ENCODE results near the gene NSG1. TPM values are rescaled to one million over a fixed set of nuclear protein-coding genes. Genes with fewer than 3 reads are reported as not detected.

The NSG1 gene
- total and polyA plus RNA-seq, 7 donors = 1.4 to 9.6 (median 3.8) TPM

GRCh38 chr4:4443821-4444220 is 56.9 kb downstream of the NSG1 start:
- H3K9me3 ChIP-seq = no peaks in the 10 kb centered on the region
- H3K27ac ChIP-seq = no peak overlapping the region
- H3K36me3 ChIP-seq = peaks cover 0 to 11% (median 0%) of the 10 kb centered on the region in 4 donors
- H3K4me3 ChIP-seq = no peak overlapping the region
- no peaks in the 10 kb centered on the region for H3K27me3 ChIP-seq
- DNase-seq = no peak
- no peaks in the 10 kb centered on the region for H3K4me1 ChIP-seq
- WGBS, 2 donors = 93 to 94% methylated on average over 2 of the region's 2 CpGs
- intact Hi-C loops (cut with DNase I) = no loop called here
- TF ChIP-seq POLR2A (IDR thresholded peaks at IDR 0.05) (no peak), CTCF (IDR thresholded peaks at IDR 0.05) (no peak), EP300 (IDR thresholded peaks at IDR 0.05) (no peak), POLR2AphosphoS5 (IDR thresholded peaks at IDR 0.05) (no peak)

- Histone ChIP-seq H3K4me3 (no peak overlapping the region), H3K36me3 (peaks cover 0 to 14% (median 0%) of the 10 kb centered on the region in 4 donors), H3K27me3 (no peaks in the 10 kb centered on the region), H3K4me1 (no peaks in the 10 kb centered on the region), H3K27ac (no peak overlapping the region), H3K9me3 (no peaks in the 10 kb centered on the region)
- no peak for DNase-seq
- no peak for TF ChIP-seq CTCF (IDR thresholded peaks at IDR 0.05)
- TF ChIP-seq POLR2A (IDR thresholded peaks at IDR 0.05) = no peak
- TF ChIP-seq POLR2AphosphoS5 (IDR thresholded peaks at IDR 0.05) = no peak
- no peak for TF ChIP-seq EP300 (IDR thresholded peaks at IDR 0.05)
- intact Hi-C loops (cut with DNase I) = no loop called here
Observed at GRCh38 chr4:4446434-4446833, 59.5 kb downstream of the NSG1 start.

DNA sequence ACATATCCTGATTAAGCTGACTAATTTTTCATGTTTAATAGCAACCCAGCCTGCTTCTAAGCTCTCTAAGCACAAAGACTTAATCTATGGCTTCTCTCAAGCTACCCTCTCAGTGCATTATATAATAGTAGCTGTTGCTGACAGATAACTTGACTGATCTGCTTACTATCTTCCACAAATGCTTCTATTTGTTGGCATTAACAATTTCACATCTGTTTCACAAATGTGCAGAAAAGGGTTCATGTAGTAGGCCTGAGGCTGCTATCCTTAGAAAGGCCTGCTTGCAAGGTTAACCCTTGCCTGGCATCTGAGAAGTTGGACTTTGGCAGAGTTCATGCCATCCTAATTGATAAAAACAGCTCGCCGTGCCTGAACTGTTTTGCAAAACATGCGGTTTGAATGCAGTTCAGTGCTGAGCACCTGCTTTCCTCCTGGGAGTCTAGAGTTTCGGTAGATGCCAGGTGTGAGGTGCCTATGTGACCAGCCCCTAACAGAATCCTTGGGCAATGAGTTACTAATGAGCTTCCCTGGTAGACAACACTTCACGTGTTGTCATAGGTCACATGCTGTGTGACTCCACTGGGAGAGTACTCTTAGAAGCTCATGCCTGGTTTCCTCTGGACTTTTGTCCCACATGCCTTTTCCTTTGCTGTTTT is 68.4 kb downstream of the NSG1 start:
- intact Hi-C loops (cut with DNase I) = no loop called here
- Histone ChIP-seq H3K36me3 (peaks cover 14 to 84% (median 46%) of the 10 kb centered on the region in 4 donors), H3K9me3 (no peaks in the 10 kb centered on the region), H3K27me3 (no peaks in the 10 kb centered on the region), H3K4me3 (no peak overlapping the region), H3K27ac (no peak overlapping the region), H3K4me1 (no peaks in the 10 kb centered on the region)
- 89 to 95% methylated on average over 5 of the region's 5 CpGs for WGBS, 2 donors
- no peak for DNase-seq
- TF ChIP-seq POLR2AphosphoS5 (IDR thresholded peaks at IDR 0.05) (no peak), CTCF (IDR thresholded peaks at IDR 0.05) (no peak), POLR2A (IDR thresholded peaks at IDR 0.05) (no peak), EP300 (IDR thresholded peaks at IDR 0.05) (no peak)

DNA sequence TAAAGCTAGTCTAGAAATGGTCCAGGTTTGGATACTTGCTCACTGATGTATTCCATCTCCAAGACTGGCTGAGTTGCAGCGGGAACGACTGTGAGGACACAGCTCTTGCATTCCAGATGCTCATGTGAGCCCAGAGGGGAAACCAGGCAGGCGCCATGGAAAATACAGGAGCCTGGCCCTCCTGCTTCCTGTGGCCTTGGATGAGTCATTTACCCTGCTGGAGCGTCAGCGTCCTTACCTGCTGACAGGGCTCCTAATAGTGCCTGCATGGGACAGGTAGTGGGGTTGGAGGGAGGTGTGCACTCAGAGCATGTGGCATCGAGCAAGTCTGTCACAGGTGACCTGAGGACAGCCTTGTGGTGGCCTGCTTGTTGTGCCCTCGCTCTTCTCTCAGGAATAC is 69.4 kb downstream of the NSG1 start:
- intact Hi-C loops (cut with DNase I) = no loop called here
- H3K27ac ChIP-seq = no peak overlapping the region
- H3K36me3 ChIP-seq = peaks cover 14 to 82% (median 46%) of the 10 kb centered on the region in 4 donors
- H3K27me3 ChIP-seq = no peaks in the 10 kb centered on the region
- DNase-seq = no peak
- no peaks in the 10 kb centered on the region for H3K4me1 ChIP-seq
- WGBS, 2 donors = 93 to 95% methylated on average over 7 of the region's 7 CpGs
- H3K9me3 ChIP-seq = no peaks in the 10 kb centered on the region
- TF ChIP-seq CTCF (IDR thresholded peaks at IDR 0.05) (no peak), POLR2A (IDR thresholded peaks at IDR 0.05) (no peak), POLR2AphosphoS5 (IDR thresholded peaks at IDR 0.05) (no peak), EP300 (IDR thresholded peaks at IDR 0.05) (no peak)
- no peak overlapping the region for H3K4me3 ChIP-seq

All from sigmoid colon (tissue), 7 donors.